GM23338 (cell line): ENCODE measurements around the gene ELMO2. TPM values are rescaled to one million over a fixed set of nuclear protein-coding genes. Genes with fewer than 3 reads are reported as not detected.

ENCODE experiments used
- ATAC-seq: fragments of 200-7000 bp; cut with Tn5 transposase; 3 replicates; pipeline ENCODE4 v1.9.1; 2020
- DNase-seq: peaks from one replicate; pipeline ENCODE4 v3.0.0-alpha.2; 2015; ENCODE audit warnings: low spot score
- H2AFZ ChIP-seq: fragments of 200-600 bp; sonication (generic); 2 replicates; pipeline ENCODE4 v1.8.0; 2016; ENCODE audit warnings: antibody characterized with exemption, mild to moderate bottlenecking, moderate library complexity
- H3F3A ChIP-seq: fragments of 200-600 bp; sonication (generic); replicated peaks from 2 replicates; pipeline ENCODE4 v1.8.0; 2017; ENCODE audit warnings: antibody characterized with exemption, mixed run types, low read depth
- H3K27ac ChIP-seq: fragments of 200-600 bp; sonication (generic); 2 replicates; pipeline ENCODE4 v1.6.1; 2016; ENCODE audit warnings: low read depth
- H3K27me3 ChIP-seq: fragments of 200-600 bp; sonication (generic); 2 replicates; pipeline ENCODE4 v1.8.0; 2016; ENCODE audit warnings: mild to moderate bottlenecking, mixed run types, moderate library complexity; ENCODE audit not compliant: insufficient read depth
- H3K36me3 ChIP-seq: fragments of 200-600 bp; sonication (generic); 2 replicates; pipeline ENCODE4 v1.8.0; 2016; ENCODE audit warnings: mild to moderate bottlenecking; ENCODE audit not compliant: insufficient read depth
- H3K4me1 ChIP-seq: fragments of 200-600 bp; sonication (generic); 2 replicates; pipeline ENCODE4 v1.8.0; 2016; ENCODE audit warnings: mild to moderate bottlenecking, moderate library complexity; ENCODE audit not compliant: insufficient read depth
- H3K4me2 ChIP-seq: fragments of 200-600 bp; sonication (generic); 2 replicates; pipeline ENCODE4 v1.7.1; 2017; ENCODE audit warnings: mixed run types
- H3K4me3 ChIP-seq: fragments of 200-600 bp; sonication (generic); 2 replicates; pipeline ENCODE4 v1.6.1; 2016; ENCODE audit warnings: mixed run types
- H3K79me2 ChIP-seq: fragments of 200-600 bp; sonication (generic); replicated peaks from 2 replicates; pipeline ENCODE4 v1.8.0; 2017; ENCODE audit warnings: mild to moderate bottlenecking; ENCODE audit not compliant: insufficient read depth
- H3K9me2 ChIP-seq: fragments of 200-600 bp; sonication (generic); 2 replicates; pipeline ENCODE4 v1.8.0; 2017; ENCODE audit not compliant: insufficient read depth
- H4K20me1 ChIP-seq: fragments of 200-600 bp; sonication (generic); replicated peaks from 2 replicates; pipeline ENCODE4 v1.8.0; 2017; ENCODE audit warnings: mild to moderate bottlenecking; ENCODE audit not compliant: insufficient read depth
- H3K27ac Mint-ChIP-seq: 2 replicates; pipeline ENCODE4 v1.8.0; 2020; ENCODE audit warnings: inconsistent platforms, mild to moderate bottlenecking, moderate library complexity, mixed read lengths
- H3K27me3 Mint-ChIP-seq: 3 replicates; pipeline ENCODE4 v1.8.0; 2022; ENCODE audit warnings: low read depth, mild to moderate bottlenecking, moderate library complexity, mixed read lengths, inconsistent platforms; ENCODE audit not compliant: insufficient read depth, poor library complexity
- H3K36me3 Mint-ChIP-seq: 3 replicates; pipeline ENCODE4 v1.8.0; 2021; ENCODE audit warnings: low read depth, mild to moderate bottlenecking, inconsistent platforms, moderate library complexity, mixed read lengths
- H3K4me1 Mint-ChIP-seq: 3 replicates; pipeline ENCODE4 v1.8.0; 2020; ENCODE audit warnings: mild to moderate bottlenecking, inconsistent platforms, mixed read lengths
- H3K4me3 Mint-ChIP-seq: 3 replicates; pipeline ENCODE4 v1.8.0; 2021; ENCODE audit warnings: moderate library complexity, mild to moderate bottlenecking, inconsistent platforms, mixed read lengths
- H3K9me3 Mint-ChIP-seq: 3 replicates; pipeline ENCODE4 v1.8.0; 2020; ENCODE audit warnings: moderate library complexity, mild to moderate bottlenecking, inconsistent platforms, mixed read lengths
- CREB1 ChIP-seq: fragments of 250-450 bp; sonication (Bioruptor Pico); IDR thresholded peaks from 2 replicates; pipeline ENCODE4 v1.5.0; 2020; ENCODE audit warnings: low read depth, mild to moderate bottlenecking, moderate library complexity
- EZH2 ChIP-seq: fragments of 200-600 bp; sonication (generic); IDR thresholded peaks from one replicate; pipeline ENCODE4 v1.8.0; 2017; ENCODE audit warnings: antibody characterized with exemption, mild to moderate bottlenecking, low read depth; ENCODE audit not compliant: unreplicated experiment
- EZH2phosphoT487 ChIP-seq: fragments of 200-600 bp; sonication (generic); IDR thresholded peaks from one replicate; pipeline ENCODE4 v1.8.1; 2018; ENCODE audit warnings: antibody characterized with exemption; ENCODE audit not compliant: unreplicated experiment
- JUNB ChIP-seq: IDR thresholded peaks from one replicate; pipeline ENCODE4 v1.6.1; 2016; ENCODE audit warnings: antibody characterized with exemption; ENCODE audit not compliant: unreplicated experiment
- NANOG ChIP-seq: IDR thresholded peaks from 2 replicates; pipeline ENCODE4 v1.6.1; 2016; ENCODE audit warnings: antibody characterized with exemption, borderline replicate concordance
- POLR2AphosphoS5 ChIP-seq: IDR thresholded peaks from 2 replicates; pipeline ENCODE4 v1.6.1; 2016; ENCODE audit warnings: antibody characterized with exemption, low read depth
- STAT1 ChIP-seq: IDR thresholded peaks from one replicate; pipeline ENCODE4 v1.6.1; 2016; ENCODE audit warnings: antibody characterized with exemption; ENCODE audit not compliant: unreplicated experiment
- ZNF114 ChIP-seq: fragments of 250-450 bp; sonication (Bioruptor Pico); IDR thresholded peaks from 2 replicates; pipeline ENCODE4 v1.5.0; 2020; ENCODE audit warnings: mild to moderate bottlenecking, moderate library complexity
- ZNF331 ChIP-seq: fragments of 250-450 bp; sonication (Bioruptor Pico); IDR thresholded peaks from 2 replicates; pipeline ENCODE4 v1.5.0; 2020; ENCODE audit warnings: low read depth, mild to moderate bottlenecking, moderate library complexity
- ZNF462 ChIP-seq: fragments of 250-450 bp; sonication (Bioruptor Pico); IDR thresholded peaks from 2 replicates; pipeline ENCODE4 v1.5.0; 2020; ENCODE audit warnings: mild to moderate bottlenecking, moderate library complexity
- polyA plus RNA-seq: library from polyadenylated mRNA; unstranded; fragments of >200 nt; fragmentation: Nextera tagmentation; extraction: Ambion mirVana; gene quantifications from 2 replicates; pipeline ENCODE4 v1.2.1, GENCODE V29; 2016
- total RNA-seq: library from RNA; depleted of rRNA; stranded (reverse); fragments of >200 nt; shearing (Covaris generic); gene quantifications from 2 replicates; pipeline ENCODE4 v1.2.3, GENCODE V29; 2014
- TF ChIP-seq, protein P1 (sequence below): IDR thresholded peaks from 2 replicates; pipeline ENCODE4 v1.6.1; 2016; ENCODE audit warnings: antibody characterized with exemption
- TF ChIP-seq, protein P2 (sequence below), 2 experiments: fragments of 200-600 bp in 1 of 2; sonication (generic) in 1 of 2; conservative IDR thresholded peaks; 2 replicates each; pipeline versions ENCODE4 v1.5.1 to v1.6.1; 2016 to 2017; ENCODE audit warnings: antibody characterized with exemption in 2 of 2, low read depth in 2 of 2, mild to moderate bottlenecking in 2 of 2, moderate library complexity in 1 of 2
- TF ChIP-seq, protein P3 (sequence below): IDR thresholded peaks from one replicate; pipeline ENCODE4 v1.6.1; 2018; ENCODE audit warnings: antibody characterized with exemption; ENCODE audit not compliant: unreplicated experiment

Gene ELMO2
- total and polyA plus RNA-seq, 2 experiments from 2014 or later: 15.1 to 44.1 TPM

DNA sequence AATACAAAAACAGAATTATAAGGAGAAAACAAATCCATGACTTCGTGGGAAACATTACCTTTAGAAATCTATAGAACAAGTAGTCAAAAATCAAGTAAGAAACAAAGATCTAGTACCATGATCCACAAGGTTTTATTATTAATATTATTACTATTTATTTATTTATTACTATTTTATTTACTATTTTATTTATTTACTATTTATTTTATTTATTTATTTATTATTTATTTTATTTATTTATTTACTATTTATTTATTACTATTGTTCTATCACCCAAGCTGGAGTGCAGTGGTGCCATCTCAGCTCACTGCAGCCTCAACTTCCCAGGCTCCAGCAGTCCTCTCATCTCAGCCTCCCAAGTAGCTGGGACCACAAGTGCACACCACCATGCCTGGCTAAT, 13.5 kb upstream of the ELMO2 start:
- H3K4me1 Mint-ChIP-seq: peaks cover 11% of the 10 kb centered on the region
- H3K36me3 Mint-ChIP-seq: no peaks in the 10 kb centered on the region
- DNase-seq (no peak), ATAC-seq (no peak)
- Histone ChIP-seq H3K36me3 (no peaks in the 10 kb centered on the region), H3K27me3 (no peaks in the 10 kb centered on the region), H3K4me3 (no peak overlapping the region), H3K27ac (no peak overlapping the region), H4K20me1 (no peaks in the 10 kb centered on the region; the same call in 1 of the 2 replicates), H3K4me2 (no peak overlapping the region), H2AFZ (no peak overlapping the region), H3K9me2 (no peaks in the 10 kb centered on the region), H3K4me1 (no peaks in the 10 kb centered on the region; the same call in 1 of the 2 replicates), H3F3A (no peaks in the 10 kb centered on the region), H3K79me2 (no peaks in the 10 kb centered on the region)
- TF ChIP-seq NANOG: no peak
- TF ChIP-seq, protein P1, sequence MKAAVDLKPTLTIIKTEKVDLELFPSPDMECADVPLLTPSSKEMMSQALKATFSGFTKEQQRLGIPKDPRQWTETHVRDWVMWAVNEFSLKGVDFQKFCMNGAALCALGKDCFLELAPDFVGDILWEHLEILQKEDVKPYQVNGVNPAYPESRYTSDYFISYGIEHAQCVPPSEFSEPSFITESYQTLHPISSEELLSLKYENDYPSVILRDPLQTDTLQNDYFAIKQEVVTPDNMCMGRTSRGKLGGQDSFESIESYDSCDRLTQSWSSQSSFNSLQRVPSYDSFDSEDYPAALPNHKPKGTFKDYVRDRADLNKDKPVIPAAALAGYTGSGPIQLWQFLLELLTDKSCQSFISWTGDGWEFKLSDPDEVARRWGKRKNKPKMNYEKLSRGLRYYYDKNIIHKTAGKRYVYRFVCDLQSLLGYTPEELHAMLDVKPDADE: no peak
- no peak for TF ChIP-seq STAT1
- no peak for TF ChIP-seq ZNF462 (CRISPR knock-in tag)
- no peak for TF ChIP-seq EZH2
- TF ChIP-seq, protein P2, sequence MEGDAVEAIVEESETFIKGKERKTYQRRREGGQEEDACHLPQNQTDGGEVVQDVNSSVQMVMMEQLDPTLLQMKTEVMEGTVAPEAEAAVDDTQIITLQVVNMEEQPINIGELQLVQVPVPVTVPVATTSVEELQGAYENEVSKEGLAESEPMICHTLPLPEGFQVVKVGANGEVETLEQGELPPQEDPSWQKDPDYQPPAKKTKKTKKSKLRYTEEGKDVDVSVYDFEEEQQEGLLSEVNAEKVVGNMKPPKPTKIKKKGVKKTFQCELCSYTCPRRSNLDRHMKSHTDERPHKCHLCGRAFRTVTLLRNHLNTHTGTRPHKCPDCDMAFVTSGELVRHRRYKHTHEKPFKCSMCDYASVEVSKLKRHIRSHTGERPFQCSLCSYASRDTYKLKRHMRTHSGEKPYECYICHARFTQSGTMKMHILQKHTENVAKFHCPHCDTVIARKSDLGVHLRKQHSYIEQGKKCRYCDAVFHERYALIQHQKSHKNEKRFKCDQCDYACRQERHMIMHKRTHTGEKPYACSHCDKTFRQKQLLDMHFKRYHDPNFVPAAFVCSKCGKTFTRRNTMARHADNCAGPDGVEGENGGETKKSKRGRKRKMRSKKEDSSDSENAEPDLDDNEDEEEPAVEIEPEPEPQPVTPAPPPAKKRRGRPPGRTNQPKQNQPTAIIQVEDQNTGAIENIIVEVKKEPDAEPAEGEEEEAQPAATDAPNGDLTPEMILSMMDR (conservative IDR thresholded peaks at IDR 0.05; ENCODE audit: low read depth in 2 of 2): no peak
- no peak for TF ChIP-seq CREB1 (CRISPR knock-in tag)
- TF ChIP-seq JUNB: no peak
- no peak for TF ChIP-seq POLR2AphosphoS5
- TF ChIP-seq ZNF114: no peak
- TF ChIP-seq EZH2phosphoT487: no peak
- TF ChIP-seq, protein P3, sequence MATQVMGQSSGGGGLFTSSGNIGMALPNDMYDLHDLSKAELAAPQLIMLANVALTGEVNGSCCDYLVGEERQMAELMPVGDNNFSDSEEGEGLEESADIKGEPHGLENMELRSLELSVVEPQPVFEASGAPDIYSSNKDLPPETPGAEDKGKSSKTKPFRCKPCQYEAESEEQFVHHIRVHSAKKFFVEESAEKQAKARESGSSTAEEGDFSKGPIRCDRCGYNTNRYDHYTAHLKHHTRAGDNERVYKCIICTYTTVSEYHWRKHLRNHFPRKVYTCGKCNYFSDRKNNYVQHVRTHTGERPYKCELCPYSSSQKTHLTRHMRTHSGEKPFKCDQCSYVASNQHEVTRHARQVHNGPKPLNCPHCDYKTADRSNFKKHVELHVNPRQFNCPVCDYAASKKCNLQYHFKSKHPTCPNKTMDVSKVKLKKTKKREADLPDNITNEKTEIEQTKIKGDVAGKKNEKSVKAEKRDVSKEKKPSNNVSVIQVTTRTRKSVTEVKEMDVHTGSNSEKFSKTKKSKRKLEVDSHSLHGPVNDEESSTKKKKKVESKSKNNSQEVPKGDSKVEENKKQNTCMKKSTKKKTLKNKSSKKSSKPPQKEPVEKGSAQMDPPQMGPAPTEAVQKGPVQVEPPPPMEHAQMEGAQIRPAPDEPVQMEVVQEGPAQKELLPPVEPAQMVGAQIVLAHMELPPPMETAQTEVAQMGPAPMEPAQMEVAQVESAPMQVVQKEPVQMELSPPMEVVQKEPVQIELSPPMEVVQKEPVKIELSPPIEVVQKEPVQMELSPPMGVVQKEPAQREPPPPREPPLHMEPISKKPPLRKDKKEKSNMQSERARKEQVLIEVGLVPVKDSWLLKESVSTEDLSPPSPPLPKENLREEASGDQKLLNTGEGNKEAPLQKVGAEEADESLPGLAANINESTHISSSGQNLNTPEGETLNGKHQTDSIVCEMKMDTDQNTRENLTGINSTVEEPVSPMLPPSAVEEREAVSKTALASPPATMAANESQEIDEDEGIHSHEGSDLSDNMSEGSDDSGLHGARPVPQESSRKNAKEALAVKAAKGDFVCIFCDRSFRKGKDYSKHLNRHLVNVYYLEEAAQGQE: no peak
- no peak for TF ChIP-seq ZNF331 (CRISPR knock-in tag)
- H3K4me3 Mint-ChIP-seq: no peak overlapping the region
- no peak overlapping the region for H3K27ac Mint-ChIP-seq
- no peaks in the 10 kb centered on the region for H3K9me3 Mint-ChIP-seq
- no peaks in the 10 kb centered on the region for H3K27me3 Mint-ChIP-seq
